GM13977 (cell line): ENCODE results near the gene PPM1H.

Source experiments
- DNase-seq: peaks from one replicate; pipeline ENCODE4 v3.0.0; 2012; ENCODE audit warnings: low spot score
- in situ Hi-C: fragments of 300-500 bp; cut with MboI; formaldehyde crosslinking; loops from one replicate; pipeline ENCODE4 v1.12.0; 2022; ENCODE audit warnings: low sequenced_read_pairs, low pct_unique_long_range_greater_than_20kb, mixed read lengths, inconsistent platforms; ENCODE audit not compliant: unreplicated experiment
- TF ChIP-seq, protein P1 (sequence below): IDR thresholded peaks from 2 replicates; pipeline ENCODE4 v1.5.1; 2012; ENCODE audit warnings: mild to moderate bottlenecking, control low read depth; ENCODE audit not compliant: insufficient read depth; ENCODE audit errors: extremely low read depth, missing control alignments

PPM1H gene

DNA sequence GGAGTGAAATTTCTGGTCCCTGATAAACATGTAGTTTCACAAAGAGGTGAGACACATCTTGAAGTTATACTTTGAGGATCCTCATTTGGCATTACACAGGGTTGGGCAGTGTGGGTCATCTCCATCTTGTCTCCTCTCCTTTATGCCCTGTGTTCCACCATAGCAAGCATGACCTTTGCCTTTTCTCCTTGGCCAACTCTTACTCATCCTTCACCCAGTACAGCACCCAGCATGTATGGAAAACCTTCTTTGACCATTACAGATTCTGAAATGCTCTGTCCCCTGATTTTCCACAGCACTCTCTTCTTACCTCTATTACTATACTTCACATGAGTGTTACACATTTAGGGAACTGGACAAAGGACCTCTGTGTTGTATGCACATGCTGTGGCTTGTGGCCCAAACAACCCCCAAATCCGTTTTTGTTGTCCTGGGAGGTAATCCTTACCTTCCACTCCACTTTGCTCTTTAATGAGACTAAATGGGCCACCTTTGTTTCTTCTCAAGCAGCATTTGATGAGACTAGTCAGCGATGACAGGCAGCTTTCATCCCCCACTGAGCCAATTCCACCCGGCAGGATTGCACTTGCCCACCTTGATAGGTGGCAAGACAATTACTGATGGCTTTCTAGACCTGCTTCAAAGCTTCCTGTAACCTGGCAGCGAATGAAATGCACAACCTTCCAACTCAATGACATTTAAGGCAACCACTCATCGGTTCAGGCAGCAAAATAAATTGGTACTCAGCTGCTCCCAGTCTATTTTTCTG, 304.8 kb downstream of the PPM1H start:
- TF ChIP-seq, protein P1, sequence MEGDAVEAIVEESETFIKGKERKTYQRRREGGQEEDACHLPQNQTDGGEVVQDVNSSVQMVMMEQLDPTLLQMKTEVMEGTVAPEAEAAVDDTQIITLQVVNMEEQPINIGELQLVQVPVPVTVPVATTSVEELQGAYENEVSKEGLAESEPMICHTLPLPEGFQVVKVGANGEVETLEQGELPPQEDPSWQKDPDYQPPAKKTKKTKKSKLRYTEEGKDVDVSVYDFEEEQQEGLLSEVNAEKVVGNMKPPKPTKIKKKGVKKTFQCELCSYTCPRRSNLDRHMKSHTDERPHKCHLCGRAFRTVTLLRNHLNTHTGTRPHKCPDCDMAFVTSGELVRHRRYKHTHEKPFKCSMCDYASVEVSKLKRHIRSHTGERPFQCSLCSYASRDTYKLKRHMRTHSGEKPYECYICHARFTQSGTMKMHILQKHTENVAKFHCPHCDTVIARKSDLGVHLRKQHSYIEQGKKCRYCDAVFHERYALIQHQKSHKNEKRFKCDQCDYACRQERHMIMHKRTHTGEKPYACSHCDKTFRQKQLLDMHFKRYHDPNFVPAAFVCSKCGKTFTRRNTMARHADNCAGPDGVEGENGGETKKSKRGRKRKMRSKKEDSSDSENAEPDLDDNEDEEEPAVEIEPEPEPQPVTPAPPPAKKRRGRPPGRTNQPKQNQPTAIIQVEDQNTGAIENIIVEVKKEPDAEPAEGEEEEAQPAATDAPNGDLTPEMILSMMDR, result no peak
- in situ Hi-C loops, result no loop called here
- DNase-seq, result no peak

DNA sequence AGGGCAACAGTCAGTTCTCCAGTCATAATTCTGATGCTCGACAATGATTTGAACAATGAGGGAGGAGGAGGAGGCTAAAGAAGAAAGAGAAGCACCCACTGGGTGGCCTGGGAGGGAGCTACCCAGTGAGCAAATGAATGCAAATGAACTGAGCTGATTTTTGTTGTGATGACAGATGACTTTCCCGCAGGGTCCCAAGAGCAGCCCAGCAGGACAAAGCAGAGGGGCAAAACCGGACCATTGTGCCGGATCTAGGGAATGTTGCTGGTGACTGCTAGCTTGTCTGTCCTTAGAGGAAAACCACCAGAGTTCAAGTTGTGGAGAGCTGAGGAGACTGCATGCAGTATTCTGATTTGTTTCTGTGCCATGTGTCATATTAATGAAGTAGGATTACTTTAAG, 305.5 kb downstream of the PPM1H start:
- TF ChIP-seq, protein P1, result no peak
- in situ Hi-C loops, result no loop called here
- DNase-seq, result no peak

DNA sequence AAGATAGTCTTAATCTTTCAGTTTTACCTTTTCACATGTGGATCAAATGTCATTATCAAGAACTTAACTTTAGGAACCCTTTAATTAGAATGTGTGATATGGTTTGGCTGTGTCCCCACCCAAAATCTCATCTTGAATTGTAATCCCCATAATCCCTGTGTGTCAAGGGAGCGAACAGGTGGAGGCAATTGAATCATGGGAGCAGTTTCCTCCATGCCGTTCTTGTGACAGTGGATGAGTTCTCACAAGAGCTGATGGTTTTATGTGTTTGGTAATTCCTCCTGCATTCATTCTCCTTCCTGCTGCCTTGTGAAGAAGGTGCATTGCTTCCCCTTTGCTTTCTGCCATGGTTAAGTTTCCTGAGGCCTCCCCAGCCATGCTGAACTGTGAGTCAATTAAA, 307.8 kb downstream of the PPM1H start:
- TF ChIP-seq, protein P1, result no peak
- DNase-seq, result no peak
- in situ Hi-C loops, result no loop called here

DNA sequence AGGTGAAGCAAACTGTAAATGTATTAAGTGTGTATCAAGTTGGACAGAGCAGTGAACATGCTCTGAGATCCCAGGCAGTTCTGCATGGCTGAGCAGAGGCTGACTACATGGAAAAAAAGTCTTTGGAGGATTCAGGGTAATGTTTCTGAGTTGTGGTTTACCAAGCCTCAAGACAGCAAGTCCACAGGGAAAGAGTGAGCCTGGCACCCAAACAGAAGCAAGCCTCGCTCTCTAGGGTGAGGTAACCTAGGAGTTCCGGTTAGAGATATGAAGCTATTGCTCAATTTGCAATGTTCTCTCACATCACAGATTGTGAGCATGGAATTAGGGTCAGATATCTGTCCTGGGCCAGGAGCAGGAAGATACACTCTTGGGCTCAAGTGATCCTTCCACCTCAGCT, 309.7 kb downstream of the PPM1H start:
- in situ Hi-C loops, result no loop called here
- no peak for DNase-seq
- TF ChIP-seq, protein P1, result no peak

DNA sequence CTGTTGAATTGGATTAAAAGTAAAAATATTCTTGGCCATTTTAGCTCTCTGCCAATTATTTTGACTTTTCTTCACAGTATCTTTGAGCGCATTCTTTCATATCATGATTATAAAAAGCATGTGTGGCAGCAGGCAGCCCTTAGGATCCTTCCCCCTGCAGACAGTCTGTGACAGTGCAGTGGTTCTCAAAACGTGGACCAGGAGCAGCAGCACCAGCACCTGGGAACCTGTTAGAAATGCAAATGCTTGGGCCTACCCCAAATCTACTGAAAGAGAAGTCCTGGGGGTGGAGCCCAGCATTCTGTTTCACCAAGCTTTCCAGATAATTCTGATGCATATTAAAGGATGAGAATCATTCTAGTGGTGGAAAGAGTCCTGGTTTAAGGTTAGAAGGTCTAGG, 312.8 kb downstream of the PPM1H start:
- DNase-seq, result no peak
- TF ChIP-seq, protein P1, result no peak
- in situ Hi-C loops, result no loop called here

DNA sequence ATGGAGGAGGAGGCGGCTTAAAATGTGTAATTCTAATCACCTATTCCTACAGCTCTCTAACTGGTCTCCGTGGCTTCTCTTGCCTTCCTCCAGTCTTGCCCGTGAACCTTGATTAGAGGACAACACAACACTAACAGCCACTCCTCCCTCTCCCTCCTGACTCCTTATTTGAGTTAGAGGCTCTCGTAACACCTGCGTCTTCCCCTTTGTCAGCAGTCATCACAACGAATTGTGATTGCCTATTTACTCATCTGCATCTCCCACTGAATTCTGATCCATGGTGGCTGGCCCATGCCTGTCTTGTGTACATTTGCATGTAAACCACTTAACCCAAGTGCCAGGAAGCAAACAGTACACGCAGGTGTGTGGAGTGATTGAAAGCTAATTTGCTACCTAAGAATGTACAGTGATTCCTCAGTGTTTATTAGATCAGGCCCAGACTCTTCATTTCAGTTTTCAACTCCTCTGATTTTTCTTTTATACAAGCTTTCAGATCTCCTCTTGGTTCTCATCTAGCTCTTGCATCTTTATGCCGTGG, 313.8 kb downstream of the PPM1H start:
- in situ Hi-C loops, result no loop called here
- TF ChIP-seq, protein P1, result no peak
- no peak for DNase-seq
